Naive thymus-derived CD4-positive, alpha-beta T cell (primary cell): ENCODE results near the gene CXorf66. TPM values are rescaled to one million over a fixed set of nuclear protein-coding genes. Genes with fewer than 3 reads are reported as not detected.
A peak's percentile ranks its signal among the peaks of the same experiment; 100 is the strongest.

ENCODE experiments used
- ATAC-seq: fragments of 150-1000 bp; cut with Tn5 transposase; 2 replicates; pipeline ENCODE4 v1.10.0; 2021; ENCODE audit warnings: mild to moderate bottlenecking, moderate library complexity
- CTCF ChIA-PET: fragments of 350-600 bp; sonication (Branson Sonifier 250); formaldehyde crosslinking; loops from one replicate; lab custom pipeline; 2021; ENCODE audit warnings: antibody characterized with exemption; lab: Charles Lee
- POLR2A ChIA-PET: fragments of 350-600 bp; sonication (Branson Sonifier 250); formaldehyde crosslinking; loops from one replicate; lab custom pipeline; 2021; ENCODE audit warnings: antibody characterized with exemption, inconsistent platforms; lab: Charles Lee
- DNase-seq, 9 donors: peaks; one replicate each; pipeline versions ENCODE4 v3.0.0 to v3.0.0-alpha.2; 2020 to 2022; ENCODE audit warnings: mixed read lengths in 1 of 9
- H3K27ac ChIP-seq: one replicate; pipeline ENCODE4 v1.7.0; 2013; ENCODE audit warnings: mild to moderate bottlenecking, low read depth, low read length, moderate library complexity
- H3K27me3 ChIP-seq, 2 donors: one replicate each; pipeline ENCODE4 v1.7.0; 2013; ENCODE audit warnings: low read length in 2 of 2, mild to moderate bottlenecking in 2 of 2, moderate library complexity in 2 of 2; ENCODE audit not compliant: control insufficient read depth in 2 of 2, insufficient read depth in 2 of 2
- H3K36me3 ChIP-seq, 3 experiments: 1 replicate in 2 of 3; 2 replicates in 1 of 3; pipeline ENCODE4 v1.7.0; 2013; ENCODE audit warnings: low read length in 3 of 3, mild to moderate bottlenecking in 3 of 3, moderate library complexity in 1 of 3; ENCODE audit not compliant: insufficient read depth in 3 of 3, control insufficient read depth in 2 of 3
- H3K4me1 ChIP-seq, 2 donors: one replicate each; pipeline ENCODE4 v1.7.0; 2013; ENCODE audit warnings: low read length in 2 of 2, mild to moderate bottlenecking in 2 of 2, moderate library complexity in 1 of 2; ENCODE audit not compliant: control insufficient read depth in 2 of 2, insufficient read depth in 2 of 2
- H3K4me3 ChIP-seq: 2 replicates; pipeline ENCODE4 v1.7.0; 2013; ENCODE audit warnings: mild to moderate bottlenecking, low read length
- H3K9me3 ChIP-seq, 3 experiments: 1 replicate in 2 of 3; 2 replicates in 1 of 3; pipeline ENCODE4 v1.7.0; 2013; ENCODE audit warnings: low read length in 3 of 3; ENCODE audit not compliant: control insufficient read depth in 2 of 3
- H3K27ac Mint-ChIP-seq, 9 donors: one replicate each; pipeline ENCODE4 v1.8.0; 2020 to 2022; ENCODE audit warnings: mixed read lengths in 9 of 9, mild to moderate bottlenecking in 8 of 9, moderate library complexity in 5 of 9, inconsistent platforms in 2 of 9
- H3K27me3 Mint-ChIP-seq, 5 donors: one replicate each; pipeline ENCODE4 v1.8.0; 2021 to 2022; ENCODE audit warnings: mixed read lengths in 5 of 5, mild to moderate bottlenecking in 1 of 5
- H3K36me3 Mint-ChIP-seq, 5 donors: one replicate each; pipeline ENCODE4 v1.8.0; 2020 to 2022; ENCODE audit warnings: mixed read lengths in 5 of 5, mild to moderate bottlenecking in 3 of 5, inconsistent platforms in 1 of 5
- H3K4me1 Mint-ChIP-seq, 7 donors: one replicate each; pipeline ENCODE4 v1.8.0; 2020 to 2022; ENCODE audit warnings: mixed read lengths in 7 of 7, mild to moderate bottlenecking in 3 of 7, inconsistent platforms in 1 of 7
- H3K4me3 Mint-ChIP-seq, 10 donors: one replicate each; pipeline ENCODE4 v1.8.0; 2020 to 2022; ENCODE audit warnings: mild to moderate bottlenecking in 10 of 10, mixed read lengths in 10 of 10, moderate library complexity in 6 of 10, inconsistent platforms in 2 of 10
- H3K9me3 Mint-ChIP-seq, 11 donors: one replicate each; pipeline ENCODE4 v1.8.0; 2020 to 2022; ENCODE audit warnings: mixed read lengths in 11 of 11, mild to moderate bottlenecking in 4 of 11, inconsistent platforms in 1 of 11, moderate library complexity in 1 of 11
- intact Hi-C, 2 donors: fragments of 100-400 bp; cut with micrococcal nuclease; formaldehyde crosslinking; loops; one replicate each; pipeline ENCODE4 v1.15.1; 2023
- polyA plus RNA-seq, 2 donors: library from polyadenylated mRNA; unstranded; fragments of 300-500 nt; fragmentation: Illumina TruSeq; gene quantifications; one replicate each; pipeline ENCODE4 v1.2.3, GENCODE V29; 2021
- total RNA-seq, 6 experiments: library from RNA in 5 of 6; stranded (reverse) in 5 of 6; gene quantifications; 1 replicate in 5 of 6; 2 replicates in 1 of 6; pipeline ENCODE4 v1.2.3 and lab custom pipeline; 2021 to 2026

CXorf66 gene
- total and polyA plus RNA-seq, 7 experiments from 2014 or later = not detected

- CTCF ChIA-PET = no interaction called here
- DNase-seq = peak in 3 of 9 donors; percentile 10 to 14 (median 11)
Observed at GRCh38 chrX:139936259-139936658, 29.1 kb downstream of the CXorf66 start.

GRCh38 chrX:139933904-139934303, 31.4 kb downstream of the CXorf66 start:
- Histone ChIP-seq H3K4me1 (peaks cover 0 to 8% of the 10 kb centered on the region in 2 donors), H3K27ac (peak overlapping the region; percentile 97), H3K4me3 (no peak overlapping the region), H3K36me3 (peaks cover 0 to 4% (median 0%) of the 10 kb centered on the region in 3 experiments), H3K27me3 (no peaks in the 10 kb centered on the region), H3K9me3 (no peaks in the 10 kb centered on the region)
- intact Hi-C loops = loop anchor here (2.0 to 10.0 kb wide), 4 partner anchors 117 to 379 kb away; no protein-coding TSS in a partner anchor
- H3K9me3 Mint-ChIP-seq = peaks cover 0 to 5% (median 0%) of the 10 kb centered on the region in 11 donors
- DNase-seq = no peak
- ATAC-seq = no peak
- POLR2A ChIA-PET = interaction anchor here (0.6 to 1.3 kb wide), 2 partner anchors 17 to 32 kb away, joined by 3 to 4 read pairs; no protein-coding TSS in a partner anchor
- peak overlapping the region; percentile 84 to 99 (median 96) for H3K27ac Mint-ChIP-seq
- H3K4me3 Mint-ChIP-seq = peak overlapping the region; percentile 86 to 99 (median 94)
- peaks cover 0 to 1% (median 0%) of the 10 kb centered on the region in 5 donors for H3K27me3 Mint-ChIP-seq
- peaks cover 0 to 3% (median 0%) of the 10 kb centered on the region in 5 donors for H3K36me3 Mint-ChIP-seq
- peaks cover 0 to 28% (median 24%) of the 10 kb centered on the region in 7 donors for H3K4me1 Mint-ChIP-seq
- CTCF ChIA-PET = no interaction called here

More at GRCh38 chrX:139936259-139936658, 29.1 kb downstream of the CXorf66 start:
- peaks cover 0 to 6% (median 0%) of the 10 kb centered on the region in 5 donors for H3K27me3 Mint-ChIP-seq
- no peaks in the 10 kb centered on the region for H3K36me3 Mint-ChIP-seq
- ATAC-seq = no peak
- H3K36me3 ChIP-seq = peaks cover 0 to 4% (median 0%) of the 10 kb centered on the region in 3 experiments
- H3K4me1 ChIP-seq = no peaks in the 10 kb centered on the region
- no peak overlapping the region for H3K4me3 Mint-ChIP-seq
- no peaks in the 10 kb centered on the region for H3K9me3 ChIP-seq
- H3K4me3 ChIP-seq = no peak overlapping the region
- no peak overlapping the region for H3K27ac Mint-ChIP-seq
- intact Hi-C loops = loop anchor here in 1 of 2 donors (10.0 kb wide), 1 partner anchor 381 kb away; no protein-coding TSS in a partner anchor
- H3K27me3 ChIP-seq = no peaks in the 10 kb centered on the region
- no peak overlapping the region for H3K27ac ChIP-seq
- H3K9me3 Mint-ChIP-seq = peaks cover 0 to 3% (median 0%) of the 10 kb centered on the region in 11 donors
- peaks cover 0 to 6% (median 5%) of the 10 kb centered on the region in 7 donors for H3K4me1 Mint-ChIP-seq
- POLR2A ChIA-PET = no interaction called here

- CTCF ChIA-PET = no interaction called here
Observed at GRCh38 chrX:139932901-139933796, 32.2 kb downstream of the CXorf66 start, which contains the start of gene ATP11C. Gene ATP11C (minus strand): TSS chrX:139933053. CDS start chrX:139932042, 1,011 bp downstream.

GRCh38 chrX:139932073-139932900, 33.0 kb downstream of the CXorf66 start:
- intact Hi-C loops = loop anchor here (2.0 to 10.0 kb wide), 4 partner anchors 115 to 377 kb away; no protein-coding TSS in a partner anchor
- H3K4me3 Mint-ChIP-seq = peak overlapping the region; percentile 86 to 99 (median 94)
- peaks cover 0 to 8% of the 10 kb centered on the region in 2 donors for H3K4me1 ChIP-seq
- CTCF ChIA-PET = no interaction called here
- peak; percentile 19 to 60 (median 44) for DNase-seq
- H3K36me3 Mint-ChIP-seq = peaks cover 0 to 3% (median 0%) of the 10 kb centered on the region in 5 donors
- peak; percentile 46 for ATAC-seq
- peak overlapping the region; percentile 93 to 99 (median 97) for H3K27ac Mint-ChIP-seq
- peak overlapping the region; percentile 97 for H3K27ac ChIP-seq
- no peaks in the 10 kb centered on the region for H3K27me3 Mint-ChIP-seq
- peaks cover 0 to 37% (median 27%) of the 10 kb centered on the region in 7 donors for H3K4me1 Mint-ChIP-seq
- peaks cover 0 to 4% (median 0%) of the 10 kb centered on the region in 3 experiments for H3K36me3 ChIP-seq
- H3K4me3 ChIP-seq = peak overlapping the region; percentile 55
- POLR2A ChIA-PET = interaction anchor here (0.5 kb wide), 1 partner anchor 98 kb away, joined by 3 read pairs; no protein-coding TSS in a partner anchor
- peaks cover 0 to 5% (median 0%) of the 10 kb centered on the region in 11 donors for H3K9me3 Mint-ChIP-seq
- no peaks in the 10 kb centered on the region for H3K27me3 ChIP-seq
- no peaks in the 10 kb centered on the region for H3K9me3 ChIP-seq

More at GRCh38 chrX:139932901-139933796, 32.2 kb downstream of the CXorf66 start, which contains the start of gene ATP11C:
- Mint-ChIP-seq H3K4me3 (peak within 1 kb of the TSS; percentile 86 to 99 (median 94)), H3K36me3 (peaks cover 0 to 3% (median 0%) of the 10 kb centered on the region in 5 donors), H3K27me3 (no peaks in the 10 kb centered on the region), H3K27ac (peak within 1 kb of the TSS; percentile 93 to 99 (median 97)), H3K9me3 (peaks cover 0 to 5% (median 0%) of the 10 kb centered on the region in 11 donors), H3K4me1 (peaks cover 0 to 35% (median 27%) of the 10 kb centered on the region in 7 donors)
- ATAC-seq (peak; percentile 92), DNase-seq (peak; percentile 55 to 81 (median 78))
- H3K4me3 ChIP-seq = peak within 1 kb of the TSS; percentile 75
- H3K36me3 ChIP-seq = peaks cover 0 to 4% (median 0%) of the 10 kb centered on the region in 3 experiments
- POLR2A ChIA-PET = interaction anchor here (1.3 kb wide), 1 partner anchor 31 kb away, joined by 4 read pairs; no protein-coding TSS in a partner anchor
- no peaks in the 10 kb centered on the region for H3K9me3 ChIP-seq
- peaks cover 0 to 8% of the 10 kb centered on the region in 2 donors for H3K4me1 ChIP-seq
- H3K27me3 ChIP-seq = no peaks in the 10 kb centered on the region
- H3K27ac ChIP-seq = peak within 1 kb of the TSS; percentile 97
- intact Hi-C loops = loop anchor here (2.0 to 10.0 kb wide), 4 partner anchors 116 to 378 kb away; no protein-coding TSS in a partner anchor

GRCh38 chrX:139931646-139932072, 33.7 kb downstream of the CXorf66 start:
- Histone ChIP-seq H3K36me3 (peaks cover 0 to 4% (median 0%) of the 10 kb centered on the region in 3 experiments), H3K4me3 (peak overlapping the region; percentile 55), H3K27ac (peak overlapping the region; percentile 97), H3K4me1 (peaks cover 0 to 8% of the 10 kb centered on the region in 2 donors), H3K9me3 (no peaks in the 10 kb centered on the region), H3K27me3 (no peaks in the 10 kb centered on the region)
- H3K9me3 Mint-ChIP-seq = peaks cover 0 to 5% (median 0%) of the 10 kb centered on the region in 11 donors
- H3K27me3 Mint-ChIP-seq = no peaks in the 10 kb centered on the region
- ChIA-PET CTCF (no interaction called here), POLR2A (interaction anchor here (0.5 to 0.9 kb wide), 2 partner anchors 98 to 116 kb away, joined by 3 read pairs; no protein-coding TSS in a partner anchor)
- no peak for ATAC-seq
- peaks cover 0 to 3% (median 0%) of the 10 kb centered on the region in 5 donors for H3K36me3 Mint-ChIP-seq
- H3K4me1 Mint-ChIP-seq = peaks cover 0 to 41% (median 27%) of the 10 kb centered on the region in 7 donors
- H3K27ac Mint-ChIP-seq = peak overlapping the region in 7 of 9 donors; percentile 40 to 78 (median 67)
- peak overlapping the region; percentile 73 to 99 (median 82) for H3K4me3 Mint-ChIP-seq
- peak in 1 of 9 donors; percentile 8 for DNase-seq
- intact Hi-C loops = loop anchor here (2.0 to 10.0 kb wide), 4 partner anchors 114 to 377 kb away; no protein-coding TSS in a partner anchor
